ENCODE measurements around the gene BRWD1.
"Not testable (repeated sequence)": the region's sequence is repeated elsewhere in the genome, so short reads cannot be mapped to it uniquely, and the experiment has no call there.

The BRWD1 gene

GRCh38 chr21:39281853-39282252 is 31.6 kb downstream of the BRWD1 start:
- no peak for DNase-seq (ENCODE audit: low spot score)

DNA sequence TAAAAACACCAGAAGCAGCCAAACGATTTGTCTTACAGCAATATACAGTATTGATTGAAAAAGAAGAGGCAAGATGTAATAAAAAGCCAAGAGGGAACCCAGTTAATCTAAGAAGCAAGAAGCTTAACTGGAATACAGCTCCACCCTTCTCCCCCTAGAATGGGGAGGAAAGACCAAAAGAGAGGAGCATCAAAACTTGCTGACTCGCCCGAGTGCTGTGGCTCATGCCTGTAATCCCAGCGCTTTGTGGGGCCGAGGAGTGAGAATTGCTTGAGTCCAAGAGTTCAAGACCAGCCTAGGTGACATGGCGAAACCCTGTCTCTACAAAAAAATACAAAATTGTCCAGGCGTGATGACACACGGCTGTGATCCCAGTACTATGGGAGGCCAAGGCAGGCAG is 32.2 kb downstream of the BRWD1 start:
- DNase-seq (ENCODE audit: low spot score) = no peak

GRCh38 chr21:39269620-39270019 is 43.8 kb downstream of the BRWD1 start:
- no peak for DNase-seq (ENCODE audit: low spot score)

GRCh38 chr21:39265603-39266002 is 47.8 kb downstream of the BRWD1 start:
- DNase-seq (ENCODE audit: low spot score) = no peak

DNA sequence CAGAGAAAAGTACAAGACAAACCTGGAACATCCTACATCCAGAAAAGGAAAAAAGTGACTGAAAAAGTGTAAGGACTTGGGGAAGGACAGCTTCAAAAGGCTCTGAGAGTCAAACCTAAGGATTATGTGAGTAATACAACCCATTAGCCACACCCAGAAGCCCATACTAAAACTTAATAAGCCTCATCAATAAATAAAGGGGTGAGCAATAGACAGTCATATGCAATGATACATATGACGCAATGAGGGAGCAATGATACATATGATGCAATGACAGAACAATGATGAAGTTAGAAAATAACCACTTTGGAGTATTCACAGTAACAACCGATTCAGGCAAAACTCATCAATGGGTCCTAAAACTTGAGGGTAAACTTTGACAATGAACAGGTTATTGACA is 50.1 kb downstream of the BRWD1 start:
- no peak for DNase-seq (ENCODE audit: low spot score)

DNA sequence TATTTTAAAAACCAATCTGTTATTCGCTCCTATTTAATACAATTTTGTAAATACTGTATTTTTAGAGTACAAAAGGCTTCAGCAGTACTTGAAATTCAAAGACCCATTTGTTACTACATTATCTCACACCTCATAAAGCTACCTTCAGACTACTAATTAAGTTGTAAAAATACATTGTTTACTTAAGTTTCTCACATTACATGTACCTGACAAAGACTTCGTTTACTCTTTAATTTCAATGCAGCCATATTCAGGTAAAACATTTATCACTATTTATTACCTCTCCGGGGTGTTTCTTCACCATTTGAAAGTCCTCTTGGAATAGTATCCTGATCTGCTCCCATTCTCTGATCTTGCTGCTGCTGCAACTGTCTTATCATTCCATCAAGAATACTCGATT is 55.2 kb downstream of the BRWD1 start:
- DNase-seq (ENCODE audit: low spot score) = no peak

DNA sequence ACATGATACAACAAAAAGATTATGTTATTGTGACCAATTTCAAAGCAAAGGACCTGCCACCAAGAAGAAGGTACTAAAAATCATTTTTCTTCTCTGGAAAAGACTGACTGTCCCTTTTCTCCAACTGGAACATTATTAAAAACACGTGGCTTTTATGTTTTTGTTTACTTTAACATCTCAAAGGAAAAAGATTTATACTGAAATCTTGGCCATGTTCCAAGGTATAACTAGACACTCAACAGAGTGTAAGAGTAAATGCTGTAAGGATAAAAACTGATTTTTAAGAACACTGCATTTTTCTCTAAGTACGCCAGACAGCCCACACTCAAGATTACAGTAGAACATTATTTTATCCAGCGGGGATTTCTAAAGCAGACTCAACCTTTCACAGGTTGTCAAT is 62.1 kb downstream of the BRWD1 start:
- no peak for DNase-seq (ENCODE audit: low spot score)

- DNase-seq (ENCODE audit: low spot score) = no peak
These were observed 75.2 kb downstream of the BRWD1 start for GRCh38 chr21:39238275-39238674.

GRCh38 chr21:39232861-39233291 is 80.6 kb downstream of the BRWD1 start:
- no peak for DNase-seq (ENCODE audit: low spot score)

DNA sequence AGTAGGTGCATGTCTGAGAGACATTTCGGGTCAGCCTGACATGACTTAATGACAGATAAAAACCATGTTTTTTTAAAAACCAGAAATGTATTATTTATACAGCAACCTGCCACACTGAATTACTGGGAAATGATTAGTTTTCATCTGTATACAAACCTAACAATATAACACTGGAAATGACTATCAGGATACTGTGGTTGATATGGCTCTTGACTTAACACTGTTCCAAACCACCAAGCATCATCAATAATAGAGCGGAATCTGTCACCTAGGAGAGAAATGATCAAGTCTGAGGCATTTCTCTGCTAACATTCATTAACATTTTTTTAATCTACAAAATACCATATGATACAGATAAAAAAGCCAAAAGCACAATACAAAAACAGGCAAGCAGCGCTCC is 88.5 kb downstream of the BRWD1 start:
- no peak for DNase-seq (ENCODE audit: low spot score)

GRCh38 chr21:39221997-39222486 is 91.4 kb downstream of the BRWD1 start:
- DNase-seq (ENCODE audit: low spot score) = no peak

DNA sequence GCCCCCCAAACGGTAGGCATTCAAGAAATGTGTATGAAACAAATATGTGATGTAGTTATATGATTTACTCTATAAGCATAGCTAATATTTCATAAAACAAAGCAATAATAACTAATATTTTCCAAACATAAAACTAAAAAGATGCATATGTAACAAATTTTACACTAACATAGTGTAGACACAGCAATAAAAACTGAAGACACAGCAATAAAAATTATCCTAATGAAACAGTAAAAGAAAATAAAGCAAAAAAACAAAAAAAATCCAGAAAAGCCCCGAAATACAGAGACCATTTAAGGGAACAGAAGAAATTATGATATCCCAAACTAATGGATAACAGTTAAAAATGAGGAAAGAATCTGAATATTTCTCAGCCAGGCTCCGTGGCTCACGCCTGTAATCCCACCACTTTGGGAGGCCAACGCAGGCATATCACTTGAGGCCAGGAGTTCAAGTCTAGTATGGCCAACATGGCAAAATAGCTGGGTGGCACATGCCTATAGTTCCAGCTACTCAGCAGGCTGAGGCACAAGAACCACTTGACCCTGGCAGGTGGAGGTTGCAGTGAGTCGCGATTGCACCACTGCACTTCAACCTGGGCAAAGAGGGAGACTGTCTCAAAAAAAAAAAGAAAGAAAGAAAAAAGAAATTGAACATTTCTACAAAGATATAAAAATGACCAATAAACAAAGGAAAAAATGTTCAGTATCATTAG is 92.0 kb downstream of the BRWD1 start:
- DNase-seq (ENCODE audit: low spot score) = no peak

DNA sequence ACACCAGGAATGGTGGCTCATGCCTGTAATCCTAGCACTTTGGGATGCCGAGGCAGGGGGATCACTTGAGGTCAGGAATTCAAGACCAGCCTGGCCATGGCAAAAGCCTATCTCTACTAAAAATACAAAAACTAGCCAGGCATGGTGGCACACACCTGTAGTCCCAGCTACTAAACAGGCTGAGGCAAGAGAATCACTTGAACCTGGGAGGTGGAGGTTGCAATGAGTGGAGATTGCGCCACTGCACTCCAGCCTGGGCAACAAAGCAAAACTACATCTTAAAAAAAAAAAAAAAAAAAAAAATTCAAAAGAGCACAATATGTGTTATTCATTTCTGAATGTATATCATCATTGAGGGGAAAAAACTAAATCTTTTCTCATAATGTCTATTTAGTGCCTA is 92.6 kb downstream of the BRWD1 start:
- not testable (repeated sequence) for DNase-seq (ENCODE audit: low spot score)

- DNase-seq (ENCODE audit: low spot score) = no peak
These were observed 93.3 kb downstream of the BRWD1 start for GRCh38 chr21:39220150-39220549.

- no peak for DNase-seq (ENCODE audit: low spot score)
These were observed 95.4 kb downstream of the BRWD1 start for GRCh38 chr21:39218082-39218409.

GRCh38 chr21:39217356-39218081 is 95.9 kb downstream of the BRWD1 start:
- DNase-seq (ENCODE audit: low spot score) = no peak

GRCh38 chr21:39216290-39216689 is 97.1 kb downstream of the BRWD1 start:
- DNase-seq (ENCODE audit: low spot score) = no peak

- DNase-seq (ENCODE audit: low spot score) = no peak
These were observed 98.4 kb downstream of the BRWD1 start for GRCh38 chr21:39215078-39215477.

DNA sequence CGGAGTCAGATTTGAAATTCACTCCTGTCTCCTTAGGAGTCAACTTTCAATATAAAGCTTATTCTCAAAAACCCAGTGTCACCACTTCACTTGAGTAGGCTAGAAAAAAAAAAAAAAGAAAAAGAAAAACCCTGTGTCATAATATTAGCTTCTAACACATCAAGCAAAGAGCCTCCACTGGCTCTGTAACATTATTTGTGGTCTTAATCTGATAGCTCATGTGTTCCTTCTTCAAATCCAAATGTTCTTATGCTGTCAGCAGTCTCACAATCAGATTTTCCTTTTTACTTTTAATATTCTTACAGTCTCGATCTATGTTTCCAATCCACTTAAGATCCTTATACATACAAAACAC is 104.1 kb downstream of the BRWD1 start:
- DNase-seq (ENCODE audit: low spot score) = no peak

- DNase-seq (ENCODE audit: low spot score) = no peak
These were observed 104.7 kb downstream of the BRWD1 start for GRCh38 chr21:39208624-39209333.

- DNase-seq (ENCODE audit: low spot score) = no peak
These were observed 109.3 kb downstream of the BRWD1 start for GRCh38 chr21:39204134-39204533.

DNA sequence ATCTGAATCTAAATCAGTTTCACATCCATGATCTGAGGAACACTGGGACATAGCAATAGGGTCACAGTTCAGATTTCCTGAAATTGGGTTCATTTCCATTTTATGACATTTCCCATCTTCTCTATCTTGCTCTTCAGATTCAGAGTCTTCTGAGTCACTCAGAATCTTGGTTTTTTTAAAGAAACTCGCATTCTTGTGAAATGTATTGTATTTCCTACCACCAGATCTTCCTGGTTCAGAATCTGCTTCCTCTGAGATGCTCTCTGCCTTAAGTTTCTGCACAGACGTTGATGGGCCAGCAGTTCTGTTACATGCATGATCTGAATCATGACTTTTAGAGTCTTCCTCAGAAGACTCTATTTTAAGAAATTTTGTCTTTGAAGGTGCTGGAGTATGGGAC is 114.6 kb downstream of the BRWD1 start:
- no peak for DNase-seq (ENCODE audit: low spot score)
